GM21528 (cell line): ENCODE measurements around the gene MBD3L5.
"Not testable (repeated sequence)": the region's sequence is repeated elsewhere in the genome, so short reads cannot be mapped to it uniquely, and the experiment has no call there.

Experiments used
- ATAC-seq: cut with Tn5 transposase; IDR thresholded peaks from one replicate; pipeline ENCODE4 v1.9.1; 2021; ENCODE audit warnings: mild to moderate bottlenecking, moderate library complexity; ENCODE audit not compliant: unreplicated experiment, low FRiP score

The MBD3L5 gene

DNA sequence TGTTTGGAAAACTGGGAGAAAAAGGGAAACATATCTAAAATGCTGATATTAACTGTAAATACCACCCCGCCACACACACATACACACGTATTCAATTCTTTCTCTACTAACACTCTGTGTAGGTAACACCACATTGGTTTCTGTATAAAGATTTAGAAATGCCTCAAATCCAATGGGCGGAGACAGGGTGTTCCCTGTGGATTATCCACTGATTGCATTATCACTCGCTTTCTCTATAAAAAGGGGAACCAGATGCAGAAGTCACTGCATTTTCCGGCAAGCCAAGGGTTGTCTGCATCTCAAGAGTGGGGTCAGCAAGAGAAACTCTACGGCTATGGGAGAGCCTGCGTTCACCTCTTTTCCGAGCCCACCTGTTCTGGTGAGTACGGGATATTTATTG is at the start of gene MBD3L5:
Gene MBD3L5 (plus strand): TSS at position 301 of the 400 bp plus-strand sequence. CDS start 34 bp downstream, at position 335.
- ATAC-seq, result not testable (repeated sequence)

- no peak for ATAC-seq
Observed at GRCh38 chr19:6983448-6983847, 46.9 kb upstream of the MBD3L5 start.

GRCh38 chr19:6987850-6988249 is 42.5 kb upstream of the MBD3L5 start:
- ATAC-seq, result no peak

DNA sequence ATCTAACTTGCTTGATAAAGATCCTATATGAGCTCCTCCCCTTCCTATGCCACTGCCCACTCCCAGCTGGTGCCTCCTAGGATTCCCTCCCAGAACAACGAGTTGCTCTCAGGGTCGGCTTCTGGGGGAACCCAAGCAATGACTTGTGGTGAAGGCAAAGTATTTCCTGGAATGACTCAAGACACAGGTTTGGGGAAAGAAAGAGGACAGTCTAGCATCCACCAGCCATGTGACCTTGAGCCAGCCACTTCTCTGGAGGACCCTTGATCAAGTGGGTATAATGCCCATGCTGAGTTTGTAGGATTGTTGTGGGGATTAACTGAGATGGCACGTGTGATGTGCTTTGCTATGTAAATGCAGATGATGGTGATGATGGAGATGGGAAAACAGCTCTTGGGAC is 42.1 kb upstream of the MBD3L5 start:
- ATAC-seq, result no peak

- no peak for ATAC-seq
Observed at GRCh38 chr19:6995054-6995453, 35.3 kb upstream of the MBD3L5 start.

DNA sequence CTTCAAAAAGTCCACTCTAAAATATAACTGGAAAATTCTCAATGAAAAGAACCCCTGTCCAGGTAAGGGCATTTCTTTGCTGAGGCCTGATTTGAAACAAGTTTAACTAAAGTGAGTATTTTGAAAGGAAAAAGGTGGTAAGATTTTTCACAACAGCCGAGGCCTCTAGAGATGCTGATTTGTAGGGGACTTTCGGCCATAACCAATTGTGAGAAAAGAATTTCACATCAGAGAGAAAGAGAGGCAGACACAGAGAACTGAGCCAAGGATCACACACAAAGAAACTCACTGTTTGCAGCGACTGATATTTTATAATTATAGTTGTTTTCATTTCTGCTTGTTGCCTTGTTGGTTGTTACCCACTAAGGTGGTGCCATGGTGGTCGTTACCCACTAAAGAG is 33.6 kb upstream of the MBD3L5 start:
- ATAC-seq, result no peak

- no peak for ATAC-seq
Observed at GRCh38 chr19:6997679-6998445, 32.5 kb upstream of the MBD3L5 start.

- ATAC-seq, result no peak
Observed at GRCh38 chr19:6999933-7000332, 30.4 kb upstream of the MBD3L5 start.

- ATAC-seq, result no peak
Observed at GRCh38 chr19:7000333-7000732, 30.0 kb upstream of the MBD3L5 start.

GRCh38 chr19:7000816-7001215 is 29.6 kb upstream of the MBD3L5 start:
- no peak for ATAC-seq

- no peak for ATAC-seq
Observed at GRCh38 chr19:7004313-7004931, 26.0 kb upstream of the MBD3L5 start.

DNA sequence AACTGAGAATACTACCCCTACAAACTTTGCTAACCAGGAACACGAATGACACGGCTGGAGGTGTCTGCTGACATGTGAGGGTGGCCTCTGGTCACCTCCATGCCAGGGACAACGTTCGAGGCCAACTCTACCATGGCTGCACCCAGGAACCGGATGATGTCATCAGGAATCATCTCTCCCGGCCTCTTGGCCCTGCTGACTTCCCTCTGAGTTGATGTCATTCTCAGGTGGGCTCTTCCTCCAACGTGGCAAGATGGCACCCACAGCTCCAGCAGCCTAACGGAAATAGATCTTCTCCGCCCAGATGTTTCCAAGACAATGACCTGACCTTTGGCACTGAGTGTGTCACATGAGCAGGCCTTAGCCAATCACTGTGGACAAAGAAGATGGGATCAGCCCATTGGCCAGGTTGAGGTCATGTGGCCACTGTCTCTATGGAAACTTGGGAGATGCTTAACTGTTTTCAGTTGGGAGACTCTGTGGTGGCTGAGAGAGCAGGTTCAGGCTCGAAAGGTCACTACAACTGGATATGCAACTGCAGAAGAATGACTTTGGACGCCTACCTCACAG is 24.2 kb upstream of the MBD3L5 start:
- no peak for ATAC-seq

DNA sequence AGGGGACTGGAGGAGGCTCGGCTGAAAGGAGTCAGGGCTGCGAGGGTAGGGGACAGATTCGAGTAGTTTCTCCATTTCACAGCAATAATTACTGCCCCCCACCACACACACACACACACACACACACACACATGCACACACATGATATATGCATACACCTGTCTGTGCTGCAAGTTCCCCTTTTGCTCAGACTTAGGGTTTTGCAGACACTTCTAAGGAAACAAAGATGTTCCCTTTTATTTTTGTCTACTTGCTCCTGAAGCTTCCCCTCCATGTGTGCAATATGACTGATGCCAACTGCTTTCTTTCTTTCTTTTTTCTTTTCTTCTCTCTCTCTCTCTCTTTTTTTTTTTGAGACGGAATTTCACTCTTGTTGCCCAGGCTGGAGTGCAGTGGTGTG is 22.5 kb upstream of the MBD3L5 start:
- no peak for ATAC-seq

DNA sequence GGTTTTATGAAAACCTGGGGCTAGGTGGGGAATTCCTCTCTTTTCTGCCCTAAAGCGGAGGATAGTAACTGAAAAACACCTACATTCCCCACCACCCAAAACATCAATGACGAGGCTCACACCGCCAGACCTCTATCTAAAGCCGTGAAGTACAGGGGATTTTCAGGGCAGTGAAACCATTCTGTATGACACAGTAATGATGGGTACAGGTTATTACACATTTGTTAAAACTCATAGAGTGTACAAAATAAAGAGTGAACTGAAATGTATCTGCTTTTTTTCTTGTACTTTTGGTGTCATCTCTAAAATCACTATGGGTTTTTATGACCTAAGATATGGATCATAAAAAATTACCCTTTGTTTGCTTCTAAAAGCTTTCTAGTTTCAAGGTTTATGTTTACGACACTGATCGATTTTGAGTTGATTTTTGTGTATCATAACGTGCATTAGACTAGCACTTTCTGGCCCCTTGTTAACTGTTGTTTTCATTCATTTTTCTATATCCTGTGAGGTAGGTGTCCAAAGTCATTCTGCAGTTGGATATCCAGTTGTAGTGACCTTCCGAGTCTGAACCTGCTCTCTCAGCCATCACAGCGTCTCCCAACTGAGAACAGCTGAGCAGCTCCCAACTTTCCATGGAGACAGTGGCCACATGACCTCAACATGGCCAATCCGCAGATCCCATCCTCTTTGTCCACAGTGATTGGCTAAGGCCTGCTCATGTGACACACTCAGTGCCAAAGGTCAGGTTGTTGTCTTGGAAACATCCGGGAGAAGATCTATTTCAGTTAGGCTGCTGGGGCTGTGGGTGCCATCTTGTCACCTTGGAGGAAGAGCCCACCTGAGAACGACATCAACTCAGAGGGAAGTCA is 19.4 kb upstream of the MBD3L5 start:
- no peak for ATAC-seq

DNA sequence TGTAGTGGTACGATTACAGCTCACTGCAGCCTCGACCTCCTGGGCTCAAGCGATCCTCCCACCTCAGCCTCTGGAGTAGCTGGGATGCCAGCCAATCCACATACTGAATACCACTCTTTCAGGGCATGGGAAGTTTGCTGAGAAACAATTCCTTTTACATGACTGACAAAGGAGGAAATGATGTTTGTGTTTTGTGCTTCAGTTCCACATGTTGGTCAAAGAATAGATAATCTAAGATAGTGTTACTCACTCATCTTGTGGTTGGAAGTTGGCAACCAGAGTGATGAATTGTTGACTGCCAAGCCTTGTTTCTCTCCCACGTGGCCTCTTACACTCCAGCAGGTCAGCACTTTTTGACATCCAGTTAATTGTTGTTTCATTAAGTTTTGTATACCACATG is 16.7 kb upstream of the MBD3L5 start:
- ATAC-seq, result no peak

DNA sequence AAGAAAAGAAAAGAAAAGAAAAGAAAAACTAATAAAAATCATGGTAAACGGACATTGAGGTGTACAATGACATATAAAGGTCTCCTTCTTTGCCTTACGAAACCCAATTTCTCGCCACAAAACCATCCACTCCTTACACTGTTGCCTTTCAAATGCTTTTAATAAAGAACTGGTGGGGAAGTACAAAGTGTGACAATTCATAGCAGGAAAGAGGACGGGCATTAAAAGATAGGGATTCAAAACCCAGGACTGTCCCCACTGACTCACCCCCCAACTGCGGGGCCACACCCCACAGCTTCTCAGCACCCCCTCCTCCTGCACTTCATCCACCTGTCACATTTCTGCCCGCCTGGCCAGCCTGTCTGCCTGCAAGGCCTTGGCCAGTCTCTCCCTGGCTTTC is 11.6 kb upstream of the MBD3L5 start:
- ATAC-seq, result no peak

GRCh38 chr19:7021331-7021730 is 9.0 kb upstream of the MBD3L5 start, which contains the start of gene MBD3L2B:
Gene MBD3L2B, minus strand, starts transcription at chr19:7021431. Its CDS starts 34 bp downstream, at chr19:7021397.
- not testable (repeated sequence) for ATAC-seq

DNA sequence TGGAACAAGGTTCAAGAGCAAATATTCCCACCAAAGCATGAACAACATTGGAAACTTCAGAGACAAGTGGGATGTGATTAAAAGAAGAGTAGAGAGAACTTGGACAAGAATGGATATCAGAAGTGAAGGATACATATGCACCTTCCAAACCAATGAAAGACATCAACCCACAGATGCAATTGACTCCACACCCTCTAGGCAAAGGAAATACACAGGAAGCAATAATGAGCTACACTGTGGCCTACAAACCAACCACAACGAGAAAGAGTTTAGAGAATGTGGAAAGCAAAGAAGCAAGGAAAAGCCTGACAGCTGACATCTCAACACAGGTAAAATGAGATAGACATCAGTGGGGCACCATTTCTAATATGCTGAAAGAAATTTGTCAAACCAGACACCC is 1.6 kb upstream of the MBD3L5 start:
- ATAC-seq, result not testable (repeated sequence)

- ATAC-seq, result not testable (repeated sequence)
Observed at GRCh38 chr19:7040079-7040478, 9.7 kb downstream of the MBD3L5 start, which contains the start of gene MBD3L4. Gene MBD3L4, minus strand, starts transcription at chr19:7040179. Its CDS starts 35 bp downstream, at chr19:7040144.

DNA sequence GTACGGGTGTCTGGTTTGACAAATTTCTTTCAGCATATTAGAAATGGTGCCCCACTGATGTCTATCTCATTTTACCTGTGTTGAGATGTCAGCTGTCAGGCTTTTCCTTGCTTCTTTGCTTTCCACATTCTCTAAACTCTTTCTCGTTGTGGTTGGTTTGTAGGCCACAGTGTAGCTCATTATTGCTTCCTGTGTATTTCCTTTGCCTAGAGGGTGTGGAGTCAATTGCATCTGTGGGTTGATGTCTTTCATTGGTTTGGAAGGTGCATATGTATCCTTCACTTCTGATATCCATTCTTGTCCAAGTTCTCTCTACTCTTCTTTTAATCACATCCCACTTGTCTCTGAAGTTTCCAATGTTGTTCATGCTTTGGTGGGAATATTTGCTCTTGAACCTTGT is 11.2 kb downstream of the MBD3L5 start:
- ATAC-seq, result not testable (repeated sequence)

DNA sequence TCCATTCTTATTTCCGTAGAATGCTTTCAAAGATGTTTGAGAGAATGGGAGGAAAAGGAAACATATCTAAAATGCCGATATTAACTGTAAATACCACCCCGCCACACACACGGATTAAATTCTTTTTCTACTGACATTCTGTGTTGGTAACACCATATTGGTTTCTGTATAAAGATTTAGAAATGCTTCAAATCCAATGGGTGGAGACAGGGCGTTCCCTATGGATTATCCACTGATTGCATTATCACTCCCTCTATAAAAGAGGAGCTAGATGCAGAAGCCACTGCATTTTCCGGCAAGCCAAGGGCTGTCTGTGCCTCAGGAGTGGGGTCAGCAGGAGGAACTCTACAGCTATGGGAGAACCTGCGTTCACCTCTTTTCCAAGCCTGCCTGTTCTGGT is 18.6 kb downstream of the MBD3L5 start, which contains the start of gene MBD3L2:
Gene MBD3L2 (plus strand): TSS at position 301 of the 400 bp plus-strand sequence. CDS start 53 bp downstream, at position 354.
- ATAC-seq, result not testable (repeated sequence)
